CD4-positive, alpha-beta T cell treated with Interferon gamma for 1 hour (primary cell): ENCODE data around the gene SLC1A6.
"Not testable (repeated sequence)": the region's sequence is repeated elsewhere in the genome, so short reads cannot be mapped to it uniquely, and the experiment has no call there.

ENCODE experiments used
- DNase-seq: peaks from one replicate; pipeline ENCODE4 v3.0.0-alpha.2; 2020

The SLC1A6 gene

DNA sequence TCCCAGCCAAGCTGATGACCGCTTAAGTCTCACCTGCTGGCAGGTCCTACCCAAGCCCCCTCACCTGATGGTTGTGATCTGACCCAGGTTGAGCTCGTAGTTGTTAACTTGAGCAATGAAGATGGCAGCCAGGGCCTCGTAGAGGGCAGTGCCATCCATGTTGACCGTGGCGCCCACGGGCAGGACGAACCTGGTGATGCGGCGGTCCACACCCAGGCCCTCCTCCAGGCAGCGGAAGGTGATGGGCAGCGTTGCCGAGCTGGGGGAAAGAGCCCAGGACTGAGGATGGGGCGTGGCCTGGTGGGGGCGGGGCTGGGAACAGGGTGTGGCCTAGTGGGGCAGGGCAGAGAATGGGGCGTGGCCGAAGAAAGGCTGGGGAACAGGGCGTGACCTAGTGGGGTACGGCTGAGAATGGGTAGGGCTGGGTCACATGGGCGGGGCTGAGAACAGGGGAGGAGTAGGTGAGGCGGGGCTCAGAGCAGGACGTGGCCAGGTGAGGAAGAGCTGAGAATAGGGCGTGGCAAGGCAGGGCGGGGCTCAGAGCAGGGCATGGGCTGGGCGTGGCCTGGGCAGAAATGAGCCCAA is 25.5 kb downstream of the SLC1A6 start:
- DNase-seq, result no peak

DNA sequence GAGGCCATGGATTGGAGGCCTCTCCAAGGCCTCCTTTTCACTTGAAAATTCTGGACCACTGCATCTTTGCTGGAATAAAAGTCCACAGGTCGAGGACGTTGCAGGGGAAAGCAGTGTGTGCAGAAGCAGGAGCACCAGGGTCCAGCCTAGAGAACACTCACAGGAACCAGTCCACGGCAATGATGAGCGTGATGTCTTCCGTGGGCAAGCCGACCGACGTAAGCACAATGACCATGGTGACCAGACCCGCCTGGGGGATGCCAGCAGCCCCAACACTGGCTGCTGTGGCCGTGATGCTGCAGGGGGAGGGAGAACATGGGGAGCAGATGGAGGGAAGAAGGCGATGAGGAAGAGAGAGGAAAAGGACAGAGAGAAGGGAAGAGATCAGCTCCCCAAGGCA is 26.9 kb downstream of the SLC1A6 start:
- no peak for DNase-seq

DNA sequence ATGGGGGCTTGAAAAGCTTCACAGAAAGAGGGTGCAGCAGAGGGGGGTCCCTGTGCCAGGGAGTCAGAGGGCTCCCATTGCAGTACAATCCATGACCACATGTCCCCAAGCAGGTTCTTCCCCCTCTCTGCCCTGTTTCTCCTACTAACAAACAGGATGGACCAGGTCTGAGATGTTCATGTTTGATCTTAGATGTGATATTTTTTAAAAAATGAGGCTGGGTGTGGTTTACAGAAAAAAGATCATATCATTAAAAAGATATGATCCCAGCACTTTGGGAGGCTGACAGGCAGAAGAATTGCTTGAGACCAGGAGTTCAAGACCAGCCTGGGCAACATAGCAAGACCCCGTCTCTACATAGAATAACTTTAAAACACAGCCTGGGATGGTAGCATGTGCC is 29.2 kb downstream of the SLC1A6 start:
- DNase-seq, result no peak

DNA sequence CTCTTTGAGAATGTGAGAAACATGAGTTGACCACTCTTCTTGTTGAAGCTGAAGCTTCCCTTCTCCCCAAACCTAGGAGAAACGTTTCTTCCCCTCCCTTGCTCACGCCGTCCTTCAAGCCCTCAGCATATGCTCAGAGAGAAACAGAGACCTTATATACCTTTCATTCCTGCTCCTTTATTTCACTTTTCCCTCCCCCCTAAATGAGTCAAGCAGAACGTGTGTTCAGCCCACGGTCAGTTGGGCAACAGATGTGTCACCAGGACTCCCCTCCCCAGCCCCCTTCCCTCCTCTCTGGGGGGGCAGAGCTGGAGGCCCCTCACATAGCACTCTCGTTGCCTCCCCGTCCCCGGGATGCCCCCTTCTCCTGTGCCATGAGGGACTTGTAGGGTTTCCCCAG is 29.8 kb downstream of the SLC1A6 start:
- DNase-seq, result no peak

DNA sequence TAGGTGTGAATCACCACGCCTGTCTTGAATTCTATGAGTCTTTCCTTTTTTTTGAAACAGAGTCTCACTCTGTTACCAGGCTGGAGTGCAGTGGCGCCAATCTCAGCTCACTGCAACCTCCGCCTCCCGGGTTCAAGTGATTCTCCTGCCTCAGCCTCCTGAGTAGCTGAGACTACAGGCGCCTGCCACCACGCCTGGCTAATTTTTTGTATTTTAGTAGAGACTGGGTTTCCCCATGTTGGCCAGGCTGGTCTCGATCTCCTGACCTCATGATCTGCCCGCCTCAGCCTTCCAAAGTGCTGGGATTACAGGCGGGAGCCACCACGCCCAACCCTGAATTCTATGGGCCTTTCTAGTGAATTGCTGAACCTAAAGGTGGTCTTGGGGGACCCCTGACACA is 30.3 kb downstream of the SLC1A6 start:
- DNase-seq, result not testable (repeated sequence)

DNA sequence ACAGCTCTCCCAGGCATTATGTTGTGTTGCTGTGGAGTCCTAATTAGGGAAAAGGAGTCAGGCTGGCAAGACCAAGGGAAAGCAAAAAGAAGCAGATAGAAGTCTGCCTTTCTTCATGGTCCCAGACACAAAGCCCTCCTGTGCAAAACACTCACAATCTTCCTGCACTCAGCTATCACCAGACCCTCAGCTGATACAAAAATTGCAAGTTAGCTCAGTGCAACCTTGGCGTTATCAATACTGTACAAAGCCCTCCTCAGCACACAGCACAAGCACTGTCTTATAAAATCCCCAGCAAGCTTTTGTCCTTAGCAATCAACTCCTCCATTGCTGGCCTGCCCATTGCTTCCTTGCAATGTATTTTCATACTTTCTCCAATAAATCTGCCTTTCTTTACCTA is 35.2 kb downstream of the SLC1A6 start:
- DNase-seq, result no peak

DNA sequence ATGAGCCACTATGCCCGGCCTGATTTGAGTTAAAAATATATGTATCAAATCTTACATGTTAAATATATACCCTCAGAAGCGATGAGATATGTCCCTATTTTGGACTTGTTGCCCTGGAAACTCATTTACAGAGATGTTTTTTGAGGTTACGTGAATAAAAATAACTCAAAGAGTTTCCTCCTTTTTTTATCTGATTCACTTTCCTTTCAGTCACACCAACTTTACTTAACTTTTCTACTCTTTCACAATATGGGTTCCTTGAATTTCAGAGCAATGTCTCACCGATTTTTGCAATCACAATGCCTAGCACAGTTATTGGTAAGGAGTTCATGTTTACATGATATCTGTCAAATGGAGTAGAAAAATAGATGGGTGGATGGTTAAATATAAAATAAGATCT is 36.1 kb downstream of the SLC1A6 start:
- no peak for DNase-seq

DNA sequence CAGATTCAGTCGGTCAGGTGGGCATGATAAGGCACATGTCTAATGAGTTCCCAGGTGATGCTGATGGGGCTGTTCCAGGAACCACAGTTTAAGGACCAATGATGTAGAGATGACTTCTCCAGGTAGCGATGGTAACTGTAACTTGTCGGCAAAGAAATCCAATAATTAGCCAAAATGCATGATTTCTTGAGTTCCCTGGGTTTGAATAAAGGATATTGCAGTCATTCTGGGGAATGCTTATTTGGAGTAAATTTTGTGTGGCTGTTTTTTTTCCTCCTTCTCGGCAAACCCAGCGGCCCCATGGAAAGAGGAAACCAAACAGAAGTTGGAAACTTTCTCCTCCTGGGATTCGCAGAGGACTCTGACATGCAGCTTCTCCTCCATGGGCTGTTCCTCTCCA is 38.5 kb downstream of the SLC1A6 start, which contains the start of gene OR7C2:
Gene OR7C2, plus strand, starts transcription at position 301 of the 400 bp plus-strand sequence. Its CDS starts 0 bp downstream, at position 301.
- no peak for DNase-seq

DNA sequence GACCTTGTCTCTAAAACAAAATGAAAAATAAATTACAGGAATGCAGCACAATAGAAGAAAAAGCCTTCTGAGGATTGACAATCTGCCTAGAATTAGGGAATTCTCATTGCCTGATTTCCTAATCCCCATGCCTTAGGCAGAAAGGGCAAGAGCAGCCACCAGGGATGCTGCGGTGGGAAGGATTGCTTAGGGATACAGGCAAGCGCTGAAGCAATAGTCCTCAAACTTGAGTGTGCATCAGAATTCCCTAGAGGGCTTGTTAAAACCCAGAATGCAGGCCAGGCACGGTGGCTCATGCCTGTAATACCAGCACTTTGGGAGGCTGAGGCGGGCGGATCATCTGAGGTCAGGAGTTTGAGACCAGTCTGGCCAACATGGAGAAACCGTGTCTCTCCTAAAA is 39.4 kb downstream of the SLC1A6 start:
- no peak for DNase-seq

DNA sequence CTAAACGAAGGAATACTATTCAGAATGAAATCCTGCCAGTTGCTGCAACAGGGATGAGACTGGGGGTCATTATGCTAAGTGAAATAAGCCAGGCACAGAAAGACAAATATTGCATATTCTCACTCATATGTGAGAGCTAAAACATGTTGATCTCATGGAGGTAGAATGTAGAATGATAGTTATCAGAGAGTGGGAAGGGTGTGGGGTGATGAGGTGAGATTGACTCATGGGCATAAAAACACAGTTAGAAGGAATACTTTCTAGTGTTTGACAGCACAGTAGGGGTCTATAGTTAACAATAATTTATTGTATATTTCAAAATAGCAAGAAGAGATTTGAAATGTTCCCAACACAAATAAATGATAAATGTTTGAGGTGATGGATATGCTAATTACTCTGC is 46.2 kb downstream of the SLC1A6 start:
- no peak for DNase-seq

DNA sequence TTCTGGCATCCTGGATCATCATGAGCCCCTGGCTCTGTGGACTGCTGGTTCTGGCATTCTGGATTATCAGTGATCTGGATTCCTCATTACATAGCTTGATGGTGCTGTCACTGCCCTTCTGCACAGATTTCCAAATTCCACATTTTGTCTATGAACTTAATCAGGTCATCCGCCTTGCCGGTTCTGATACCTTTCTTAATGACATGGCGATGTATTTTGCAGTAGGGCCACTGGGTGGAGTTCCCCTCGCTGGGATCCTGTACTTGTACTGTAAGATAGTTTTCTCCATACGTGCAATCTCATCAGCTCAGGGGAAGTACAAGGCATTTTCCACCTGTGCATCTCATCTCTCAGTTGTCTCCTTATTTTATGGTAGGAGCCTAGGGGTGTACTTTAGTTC is 62.8 kb downstream of the SLC1A6 start:
- no peak for DNase-seq

DNA sequence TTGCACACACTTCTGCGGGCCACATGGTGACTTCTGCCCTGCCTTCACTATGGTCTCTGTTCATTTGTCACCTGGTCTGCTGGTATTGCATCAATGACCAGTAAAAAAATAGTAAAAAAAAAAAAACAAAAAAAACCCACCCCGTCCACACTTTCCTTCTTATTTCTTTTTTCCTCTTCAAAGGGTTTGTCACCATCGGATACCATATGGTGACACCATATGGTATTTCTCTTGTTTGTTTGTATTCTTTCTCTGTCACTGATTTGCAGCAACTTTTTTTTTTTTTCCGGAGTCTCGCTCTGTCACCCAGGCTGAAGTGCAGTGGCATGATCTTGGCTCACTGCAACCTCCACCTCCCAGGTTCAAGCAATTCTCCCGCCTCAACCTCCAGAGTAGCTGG is 64.5 kb downstream of the SLC1A6 start:
- DNase-seq, result no peak

DNA sequence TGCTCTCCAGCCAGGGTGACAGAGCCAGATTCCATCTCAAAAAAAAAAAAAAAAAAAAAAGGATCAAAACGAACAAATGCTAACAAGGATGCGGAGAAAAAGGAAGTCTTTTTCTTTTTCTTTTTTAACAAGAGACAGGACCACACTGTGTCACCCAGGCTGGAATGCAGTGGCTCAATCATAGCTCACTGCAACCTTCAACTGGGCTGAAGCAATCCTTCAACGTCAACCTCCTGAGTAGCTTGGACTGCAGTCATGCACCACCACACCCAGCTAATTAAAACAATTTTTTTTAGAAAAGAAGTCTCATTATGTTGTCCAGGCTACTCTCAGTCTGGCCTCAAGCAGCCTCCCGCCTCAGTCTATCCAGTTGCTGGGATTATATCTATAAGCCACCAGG is 73.0 kb downstream of the SLC1A6 start:
- DNase-seq, result no peak

DNA sequence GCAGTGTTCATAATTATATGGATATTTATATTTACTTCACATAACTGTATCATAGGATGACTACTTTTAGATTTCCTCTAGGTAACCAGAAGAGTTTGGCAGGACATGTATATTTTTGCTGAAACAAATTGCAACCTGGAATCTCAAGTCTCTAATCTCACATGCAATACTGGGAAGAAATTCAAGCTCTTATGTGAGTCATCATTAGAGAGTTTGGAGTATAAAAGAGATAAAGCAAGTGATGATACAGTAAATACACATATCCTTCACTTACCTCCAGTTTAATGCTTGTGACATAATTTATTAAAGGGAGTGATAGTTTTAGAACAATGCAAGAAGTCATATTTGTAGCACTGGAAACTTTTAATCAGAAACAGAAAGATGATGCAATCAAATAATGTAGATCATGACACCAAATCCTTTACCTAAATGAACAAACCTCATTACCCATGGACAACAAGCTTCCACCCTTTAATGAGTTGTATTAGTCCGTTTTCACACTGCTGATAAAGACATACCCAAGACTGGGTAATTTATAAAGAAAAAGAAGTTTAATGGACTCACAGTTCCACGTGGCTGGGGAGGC is 77.9 kb downstream of the SLC1A6 start:
- DNase-seq, result no peak
